ENCODE measurements around the gene BCAS3. TPM values are rescaled to one million over a fixed set of nuclear protein-coding genes. Genes with fewer than 3 reads are reported as not detected.

The BCAS3 gene
- total and polyA plus RNA-seq, 2 donors (not counting 1 experiment from before 2014, with no cell fraction given) = 13.9 to 73.4 TPM

- no peak for TF ChIP-seq EZH2 (IDR thresholded peaks at IDR 0.05; ENCODE audit: borderline replicate concordance, insufficient read depth, low read depth, low read length, poor library complexity, severe bottlenecking)
- no peak for TF ChIP-seq CTCF (IDR thresholded peaks at IDR 0.05)
- intact Hi-C loops (cut with micrococcal nuclease) = no loop called here
- CTCF ChIA-PET = interaction anchor here (1.3 kb wide), 2 partner anchors 19 to 23 kb away, joined by 4 read pairs; no protein-coding TSS in a partner anchor
- Histone ChIP-seq H2AFZ (ENCODE audit: insufficient read depth, low read depth, low read length, poor library complexity, severe bottlenecking) (no peak overlapping the region), H3K4me1 (ENCODE audit: control insufficient read depth in 2 of 2, insufficient read depth in 2 of 2, low read length in 2 of 2) (no peaks in the 10 kb centered on the region), H3K9ac (ENCODE audit: low read length) (no peak overlapping the region), H4K20me1 (ENCODE audit: control insufficient read depth, insufficient read depth, low read length, poor library complexity, severe bottlenecking) (no peaks in the 10 kb centered on the region), H3K4me2 (replicated peaks; ENCODE audit: low read depth, low read length, poor library complexity, severe bottlenecking) (no peak overlapping the region), H3K27me3 (replicated peaks in 1 of 4; ENCODE audit: control extremely low read depth in 1 of 4, control insufficient read depth in 3 of 4, insufficient read depth in 4 of 4, low read length in 3 of 4) (no peaks in the 10 kb centered on the region), H3K9me3 (ENCODE audit: control extremely low read depth in 1 of 3, control insufficient read depth in 2 of 3, insufficient read depth in 1 of 3, low read length in 2 of 3) (no peaks in the 10 kb centered on the region), H3K4me3 (ENCODE audit: control extremely low read depth in 1 of 5, extremely low read depth in 1 of 5, insufficient read depth in 1 of 5, low read depth in 2 of 5, low read length in 4 of 5) (no peak overlapping the region), H3K27ac (ENCODE audit: low read length in 2 of 2) (no peak overlapping the region), H3K36me3 (replicated peaks in 1 of 2; ENCODE audit: control extremely low read depth in 1 of 2, control insufficient read depth in 1 of 2, extremely low read depth in 1 of 2, insufficient read depth in 2 of 2, low read length in 1 of 2) (peaks cover 0 to 1% of the 10 kb centered on the region in 2 experiments), H3K79me2 (ENCODE audit: control insufficient read depth, insufficient read depth, low read length) (peaks cover 3% of the 10 kb centered on the region)
- DNase-seq (no peak), ATAC-seq (ENCODE audit: low read depth) (no peak)
- Mint-ChIP-seq H3K9me3 (ENCODE audit: insufficient read depth) (no peaks in the 10 kb centered on the region), H3K4me3 (no peak overlapping the region), H3K4me1 (peaks cover 2% of the 10 kb centered on the region), H3K27me3 (no peaks in the 10 kb centered on the region), H3K27ac (no peak overlapping the region)
- POLR2A ChIA-PET = no interaction called here
- no CpG with 5 or more reads among the region's 1 CpG for WGBS (ENCODE audit: insufficient coverage)
Observed at GRCh38 chr17:60743282-60743681, 65.6 kb downstream of the BCAS3 start.

- H3K4me3 Mint-ChIP-seq = no peak overlapping the region
- ChIA-PET CTCF (interaction anchor here (1.3 kb wide), 1 partner anchor 23 kb away, joined by 4 read pairs; no protein-coding TSS in a partner anchor), POLR2A (no interaction called here)
- ATAC-seq (ENCODE audit: low read depth) = no peak
- no peak overlapping the region for H3K4me2 ChIP-seq (replicated peaks; ENCODE audit: low read depth, low read length, poor library complexity, severe bottlenecking)
- no peak overlapping the region for H3K4me3 ChIP-seq (ENCODE audit: control extremely low read depth in 1 of 5, extremely low read depth in 1 of 5, insufficient read depth in 1 of 5, low read depth in 2 of 5, low read length in 4 of 5)
- H3K4me1 Mint-ChIP-seq = peaks cover 2% of the 10 kb centered on the region
- no peak for TF ChIP-seq EZH2 (IDR thresholded peaks at IDR 0.05; ENCODE audit: borderline replicate concordance, insufficient read depth, low read depth, low read length, poor library complexity, severe bottlenecking)
- no peak for TF ChIP-seq CTCF (IDR thresholded peaks at IDR 0.05)
- no peak overlapping the region for H3K27ac Mint-ChIP-seq
- no peaks in the 10 kb centered on the region for H4K20me1 ChIP-seq (ENCODE audit: control insufficient read depth, insufficient read depth, low read length, poor library complexity, severe bottlenecking)
- H2AFZ ChIP-seq (ENCODE audit: insufficient read depth, low read depth, low read length, poor library complexity, severe bottlenecking) = no peak overlapping the region
- no peak for DNase-seq
- intact Hi-C loops (cut with micrococcal nuclease) = no loop called here
- H3K27me3 Mint-ChIP-seq = no peaks in the 10 kb centered on the region
- no peaks in the 10 kb centered on the region for H3K4me1 ChIP-seq (ENCODE audit: control insufficient read depth in 2 of 2, insufficient read depth in 2 of 2, low read length in 2 of 2)
- H3K27me3 ChIP-seq (replicated peaks in 1 of 4; ENCODE audit: control extremely low read depth in 1 of 4, control insufficient read depth in 3 of 4, insufficient read depth in 4 of 4, low read length in 3 of 4) = no peaks in the 10 kb centered on the region
- no peak overlapping the region for H3K27ac ChIP-seq (ENCODE audit: low read length in 2 of 2)
- peaks cover 0 to 1% of the 10 kb centered on the region in 2 experiments for H3K36me3 ChIP-seq (replicated peaks in 1 of 2; ENCODE audit: control extremely low read depth in 1 of 2, control insufficient read depth in 1 of 2, extremely low read depth in 1 of 2, insufficient read depth in 2 of 2, low read length in 1 of 2)
- 100% methylated on average over 1 of the region's 5 CpGs for WGBS (ENCODE audit: insufficient coverage)
- H3K9me3 ChIP-seq (ENCODE audit: control extremely low read depth in 1 of 3, control insufficient read depth in 2 of 3, insufficient read depth in 1 of 3, low read length in 2 of 3) = no peaks in the 10 kb centered on the region
- no peak overlapping the region for H3K9ac ChIP-seq (ENCODE audit: low read length)
- H3K79me2 ChIP-seq (ENCODE audit: control insufficient read depth, insufficient read depth, low read length) = peaks cover 3% of the 10 kb centered on the region
- no peaks in the 10 kb centered on the region for H3K9me3 Mint-ChIP-seq (ENCODE audit: insufficient read depth)
Observed at GRCh38 chr17:60743799-60744198, 66.1 kb downstream of the BCAS3 start.
